Measurements from ENCODE around the gene HMGA1. TPM values are rescaled to one million over a fixed set of nuclear protein-coding genes. Genes with fewer than 3 reads are reported as not detected.
A peak's percentile ranks its signal among the peaks of the same experiment; 100 is the strongest.

Gene HMGA1
- total and polyA plus RNA-seq, 10 of the 15 experiments (the other 5 are each of a cell fraction or from before 2014, with no cell fraction given) = 13.4 to 885 (median 508) TPM

- TF ChIP-seq SKIL (IDR thresholded peaks at IDR 0.05; ENCODE audit: low read depth, poor library complexity, severe bottlenecking) = no peak
- TF ChIP-seq, protein P1, sequence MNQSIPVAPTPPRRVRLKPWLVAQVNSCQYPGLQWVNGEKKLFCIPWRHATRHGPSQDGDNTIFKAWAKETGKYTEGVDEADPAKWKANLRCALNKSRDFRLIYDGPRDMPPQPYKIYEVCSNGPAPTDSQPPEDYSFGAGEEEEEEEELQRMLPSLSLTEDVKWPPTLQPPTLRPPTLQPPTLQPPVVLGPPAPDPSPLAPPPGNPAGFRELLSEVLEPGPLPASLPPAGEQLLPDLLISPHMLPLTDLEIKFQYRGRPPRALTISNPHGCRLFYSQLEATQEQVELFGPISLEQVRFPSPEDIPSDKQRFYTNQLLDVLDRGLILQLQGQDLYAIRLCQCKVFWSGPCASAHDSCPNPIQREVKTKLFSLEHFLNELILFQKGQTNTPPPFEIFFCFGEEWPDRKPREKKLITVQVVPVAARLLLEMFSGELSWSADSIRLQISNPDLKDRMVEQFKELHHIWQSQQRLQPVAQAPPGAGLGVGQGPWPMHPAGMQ (IDR thresholded peaks at IDR 0.05; ENCODE audit: borderline replicate concordance) = no peak
These were observed 1.2 kb upstream of the HMGA1 start (continued) for GRCh38 chr6:34235307-34236130.

DNA sequence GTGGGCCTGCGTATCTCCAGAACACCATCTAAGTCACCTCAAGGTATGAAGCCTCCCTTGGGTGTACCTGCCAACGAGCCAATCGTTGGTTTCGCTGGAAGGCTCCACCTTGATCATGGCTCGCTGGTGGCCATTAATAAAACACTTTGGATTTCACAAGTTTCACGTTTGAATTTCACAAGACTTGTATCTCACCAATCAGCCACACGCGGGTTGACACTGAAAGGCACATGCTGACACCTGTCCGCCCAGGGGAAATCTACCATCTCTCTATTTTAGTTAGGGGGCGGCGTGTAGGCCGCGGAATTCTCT is 586 bp upstream of the HMGA1 start:
- Histone ChIP-seq H4K20me1 (ENCODE audit: control insufficient read depth, insufficient read depth) (peaks cover 5% of the 10 kb centered on the region; the same call in 1 of the 2 replicates), H3K4me3 (peak overlapping the region; percentile 74), H3K27ac (ENCODE audit: control insufficient read depth, insufficient read depth) (peak overlapping the region; percentile 88), H3K9me3 (replicated peaks; ENCODE audit: control insufficient read depth, insufficient read depth, low read length) (no peaks in the 10 kb centered on the region), H3K9ac (ENCODE audit: control insufficient read depth, insufficient read depth, low read length) (peak overlapping the region; percentile 85), H3K27me3 (replicated peaks in 1 of 2; ENCODE audit: control insufficient read depth in 2 of 2, insufficient read depth in 2 of 2, low read length in 1 of 2) (no peaks in the 10 kb centered on the region), H3K36me3 (ENCODE audit: control insufficient read depth in 2 of 2, insufficient read depth in 2 of 2, low read length in 1 of 2) (peaks cover 4 to 7% of the 10 kb centered on the region in 2 experiments; a peak in 3 of 4 replicates), H3K4me2 (ENCODE audit: control insufficient read depth, insufficient read depth) (peak overlapping the region; percentile 65), H3K79me2 (ENCODE audit: control insufficient read depth, insufficient read depth, low read length) (peaks cover 40% of the 10 kb centered on the region), H3K4me1 (ENCODE audit: control insufficient read depth, insufficient read depth, low read length) (peaks cover 21% of the 10 kb centered on the region), H2AFZ (ENCODE audit: control insufficient read depth, low read depth, low read length) (no peak overlapping the region; the same call in none of the 2 replicates)
- ChIA-PET POLR2A (interaction anchor here (0.8 to 2.1 kb wide), 10 partner anchors 9 to 421 kb away, joined by 3 to 20 read pairs (median 4); partner anchors contain the start of gene SMIM29), SMC1A (ENCODE audit: uncharacterized antibody, unreplicated experiment) (interaction anchor here (1.0 to 1.3 kb wide), 2 partner anchors 12 to 179 kb away, joined by 4 to 10 read pairs; no protein-coding TSS in a partner anchor), CTCF (interaction anchor here (1.0 to 1.5 kb wide), 3 partner anchors 13 to 79 kb away, joined by 4 to 6 read pairs (median 5); partner anchors contain the start of gene SMIM29), RAD21 (ENCODE audit: unreplicated experiment) (interaction anchor here (1.0 to 2.1 kb wide), 7 partner anchors 13 to 190 kb away, joined by 3 to 17 read pairs (median 5); partner anchors contain the start of gene SMIM29)
- BruUV-seq (replicated peaks) = TSS peak; percentile 99
- peak; percentile 32 for ATAC-seq
- in situ Hi-C loops (cut with MboI) = loop anchor here (25.0 kb wide), 1 partner anchor 376 kb away; no protein-coding TSS in a partner anchor
- intact Hi-C loops (cut with micrococcal nuclease; ENCODE audit: unreplicated experiment) = loop anchor here (1.0 kb wide), 1 partner anchor 12 kb away; no protein-coding TSS in a partner anchor
- no peak for DNase-seq (ENCODE audit: low read depth, low spot score)
- peak; percentile 69 for FAIRE-seq
- 2% methylated on average over 13 of the region's 13 CpGs for WGBS (ENCODE audit: insufficient coverage, insufficient replicate concordance, low lambda C conversion rate, missing lambda C conversion rate)
- TF ChIP-seq, protein P2, sequence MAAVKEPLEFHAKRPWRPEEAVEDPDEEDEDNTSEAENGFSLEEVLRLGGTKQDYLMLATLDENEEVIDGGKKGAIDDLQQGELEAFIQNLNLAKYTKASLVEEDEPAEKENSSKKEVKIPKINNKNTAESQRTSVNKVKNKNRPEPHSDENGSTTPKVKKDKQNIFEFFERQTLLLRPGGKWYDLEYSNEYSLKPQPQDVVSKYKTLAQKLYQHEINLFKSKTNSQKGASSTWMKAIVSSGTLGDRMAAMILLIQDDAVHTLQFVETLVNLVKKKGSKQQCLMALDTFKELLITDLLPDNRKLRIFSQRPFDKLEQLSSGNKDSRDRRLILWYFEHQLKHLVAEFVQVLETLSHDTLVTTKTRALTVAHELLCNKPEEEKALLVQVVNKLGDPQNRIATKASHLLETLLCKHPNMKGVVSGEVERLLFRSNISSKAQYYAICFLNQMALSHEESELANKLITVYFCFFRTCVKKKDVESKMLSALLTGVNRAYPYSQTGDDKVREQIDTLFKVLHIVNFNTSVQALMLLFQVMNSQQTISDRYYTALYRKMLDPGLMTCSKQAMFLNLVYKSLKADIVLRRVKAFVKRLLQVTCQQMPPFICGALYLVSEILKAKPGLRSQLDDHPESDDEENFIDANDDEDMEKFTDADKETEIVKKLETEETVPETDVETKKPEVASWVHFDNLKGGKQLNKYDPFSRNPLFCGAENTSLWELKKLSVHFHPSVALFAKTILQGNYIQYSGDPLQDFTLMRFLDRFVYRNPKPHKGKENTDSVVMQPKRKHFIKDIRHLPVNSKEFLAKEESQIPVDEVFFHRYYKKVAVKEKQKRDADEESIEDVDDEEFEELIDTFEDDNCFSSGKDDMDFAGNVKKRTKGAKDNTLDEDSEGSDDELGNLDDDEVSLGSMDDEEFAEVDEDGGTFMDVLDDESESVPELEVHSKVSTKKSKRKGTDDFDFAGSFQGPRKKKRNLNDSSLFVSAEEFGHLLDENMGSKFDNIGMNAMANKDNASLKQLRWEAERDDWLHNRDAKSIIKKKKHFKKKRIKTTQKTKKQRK (IDR thresholded peaks at IDR 0.05; ENCODE audit: low read depth, low read length) = no peak
- TF ChIP-seq HDAC2 (IDR thresholded peaks at IDR 0.05) (no peak), IRF4 (IDR thresholded peaks at IDR 0.05; ENCODE audit: low read depth, low read length) (0 out of 2 replicates have a peak, but pooled peaks have one; percentile 4)
- TF ChIP-seq, protein P3, sequence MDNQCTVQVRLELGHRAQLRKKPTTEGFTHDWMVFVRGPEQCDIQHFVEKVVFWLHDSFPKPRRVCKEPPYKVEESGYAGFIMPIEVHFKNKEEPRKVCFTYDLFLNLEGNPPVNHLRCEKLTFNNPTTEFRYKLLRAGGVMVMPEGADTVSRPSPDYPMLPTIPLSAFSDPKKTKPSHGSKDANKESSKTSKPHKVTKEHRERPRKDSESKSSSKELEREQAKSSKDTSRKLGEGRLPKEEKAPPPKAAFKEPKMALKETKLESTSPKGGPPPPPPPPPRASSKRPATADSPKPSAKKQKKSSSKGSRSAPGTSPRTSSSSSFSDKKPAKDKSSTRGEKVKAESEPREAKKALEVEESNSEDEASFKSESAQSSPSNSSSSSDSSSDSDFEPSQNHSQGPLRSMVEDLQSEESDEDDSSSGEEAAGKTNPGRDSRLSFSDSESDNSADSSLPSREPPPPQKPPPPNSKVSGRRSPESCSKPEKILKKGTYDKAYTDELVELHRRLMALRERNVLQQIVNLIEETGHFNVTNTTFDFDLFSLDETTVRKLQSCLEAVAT (IDR thresholded peaks at IDR 0.05) = 0 out of 2 replicates have a peak, but pooled peaks have one; percentile 22
- TF ChIP-seq, protein P4, sequence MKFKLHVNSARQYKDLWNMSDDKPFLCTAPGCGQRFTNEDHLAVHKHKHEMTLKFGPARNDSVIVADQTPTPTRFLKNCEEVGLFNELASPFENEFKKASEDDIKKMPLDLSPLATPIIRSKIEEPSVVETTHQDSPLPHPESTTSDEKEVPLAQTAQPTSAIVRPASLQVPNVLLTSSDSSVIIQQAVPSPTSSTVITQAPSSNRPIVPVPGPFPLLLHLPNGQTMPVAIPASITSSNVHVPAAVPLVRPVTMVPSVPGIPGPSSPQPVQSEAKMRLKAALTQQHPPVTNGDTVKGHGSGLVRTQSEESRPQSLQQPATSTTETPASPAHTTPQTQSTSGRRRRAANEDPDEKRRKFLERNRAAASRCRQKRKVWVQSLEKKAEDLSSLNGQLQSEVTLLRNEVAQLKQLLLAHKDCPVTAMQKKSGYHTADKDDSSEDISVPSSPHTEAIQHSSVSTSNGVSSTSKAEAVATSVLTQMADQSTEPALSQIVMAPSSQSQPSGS (IDR thresholded peaks at IDR 0.05; ENCODE audit: low read length) = no peak

Measured in GM12878 (cell line).